22Rv1 (cell line): Measurements from ENCODE around the gene SLC3A2.

Experiments
- ZFX ChIP-seq: fragments of 450-650 bp; IDR thresholded peaks from 2 replicates; pipeline ENCODE4 v1.6.1; 2017; ENCODE audit warnings: antibody characterized with exemption, borderline replicate concordance
- TF ChIP-seq, protein P1 (sequence below): fragments of 450-650 bp; IDR thresholded peaks from 2 replicates; pipeline ENCODE4 v1.5.1; 2017; ENCODE audit warnings: mild to moderate bottlenecking

DNA sequence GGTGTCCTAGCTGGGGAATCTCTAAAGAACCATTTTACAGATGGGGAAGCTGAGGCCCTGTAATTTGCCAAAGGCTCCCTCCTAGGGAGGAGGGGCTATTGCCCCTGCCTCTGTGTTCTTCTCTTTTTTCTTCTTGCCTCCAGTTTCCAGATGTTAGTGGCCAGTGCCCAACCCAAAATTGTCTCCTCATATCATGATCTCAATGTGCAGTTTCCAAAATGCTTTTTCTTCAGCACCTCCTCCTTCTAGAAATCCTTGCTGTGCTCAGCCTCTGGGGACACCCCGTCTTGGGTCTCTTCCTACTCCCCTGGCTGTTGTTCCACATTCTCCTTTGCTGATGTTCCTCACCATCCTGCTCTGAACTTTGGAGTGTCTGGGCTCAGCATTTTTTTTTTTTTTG lies 50.0 kb downstream of the SLC3A2 start:
- TF ChIP-seq, protein P1, sequence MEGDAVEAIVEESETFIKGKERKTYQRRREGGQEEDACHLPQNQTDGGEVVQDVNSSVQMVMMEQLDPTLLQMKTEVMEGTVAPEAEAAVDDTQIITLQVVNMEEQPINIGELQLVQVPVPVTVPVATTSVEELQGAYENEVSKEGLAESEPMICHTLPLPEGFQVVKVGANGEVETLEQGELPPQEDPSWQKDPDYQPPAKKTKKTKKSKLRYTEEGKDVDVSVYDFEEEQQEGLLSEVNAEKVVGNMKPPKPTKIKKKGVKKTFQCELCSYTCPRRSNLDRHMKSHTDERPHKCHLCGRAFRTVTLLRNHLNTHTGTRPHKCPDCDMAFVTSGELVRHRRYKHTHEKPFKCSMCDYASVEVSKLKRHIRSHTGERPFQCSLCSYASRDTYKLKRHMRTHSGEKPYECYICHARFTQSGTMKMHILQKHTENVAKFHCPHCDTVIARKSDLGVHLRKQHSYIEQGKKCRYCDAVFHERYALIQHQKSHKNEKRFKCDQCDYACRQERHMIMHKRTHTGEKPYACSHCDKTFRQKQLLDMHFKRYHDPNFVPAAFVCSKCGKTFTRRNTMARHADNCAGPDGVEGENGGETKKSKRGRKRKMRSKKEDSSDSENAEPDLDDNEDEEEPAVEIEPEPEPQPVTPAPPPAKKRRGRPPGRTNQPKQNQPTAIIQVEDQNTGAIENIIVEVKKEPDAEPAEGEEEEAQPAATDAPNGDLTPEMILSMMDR: no peak
- TF ChIP-seq ZFX: no peak
